GM12891 (cell line): ENCODE results near the gene CCBE1.

Experiments
- DNase-seq: peaks from one replicate; pipeline ENCODE4 v3.0.0; 2011; ENCODE audit warnings: low spot score; ENCODE audit not compliant: insufficient read length
- FAIRE-seq: peaks from 2 replicates; lab custom pipeline; 2011; peaks lifted over from hg19 to GRCh38; lab: Jason Lieb, UNC
- PAX5 ChIP-seq: IDR thresholded peaks from 2 replicates; pipeline ENCODE4 v1.6.1; 2011; ENCODE audit warnings: low read length, moderate library complexity, mild to moderate bottlenecking; ENCODE audit not compliant: insufficient read depth, severe bottlenecking
- POLR2A ChIP-seq: IDR thresholded peaks from 2 replicates; pipeline ENCODE4 v1.6.1; 2011; ENCODE audit warnings: low read depth, low read length, control low read depth
- POLR2AphosphoS5 ChIP-seq: IDR thresholded peaks from 2 replicates; pipeline ENCODE4 v1.6.1; 2011; ENCODE audit warnings: low read depth, low read length, control low read depth
- POU2F2 ChIP-seq: IDR thresholded peaks from 2 replicates; pipeline ENCODE4 v1.6.1; 2011; ENCODE audit warnings: low read depth, mild to moderate bottlenecking, control low read depth, low read length, moderate library complexity
- SPI1 ChIP-seq: IDR thresholded peaks from 2 replicates; pipeline ENCODE4 v1.6.1; 2011; ENCODE audit warnings: low read depth, low read length, control low read depth
- TAF1 ChIP-seq: IDR thresholded peaks from 2 replicates; pipeline ENCODE4 v1.6.1; 2011; ENCODE audit warnings: low read depth, low read length, control low read depth

CCBE1 gene

GRCh38 chr18:59579509-59579908 is 117.7 kb downstream of the CCBE1 start:
- DNase-seq: no peak
- no peak for FAIRE-seq
- no peak for TF ChIP-seq POLR2A
- no peak for TF ChIP-seq POU2F2
- no peak for TF ChIP-seq TAF1
- no peak for TF ChIP-seq POLR2AphosphoS5
- TF ChIP-seq PAX5: no peak
- TF ChIP-seq SPI1: no peak

GRCh38 chr18:59577386-59577655 is 119.9 kb downstream of the CCBE1 start:
- FAIRE-seq: no peak
- no peak for DNase-seq

GRCh38 chr18:59576541-59577385 is 120.5 kb downstream of the CCBE1 start:
- DNase-seq: no peak
- TF ChIP-seq POU2F2 (no peak), POLR2AphosphoS5 (no peak), TAF1 (no peak), SPI1 (no peak), POLR2A (no peak), PAX5 (no peak)
- no peak for FAIRE-seq

More at GRCh38 chr18:59577386-59577655, 119.9 kb downstream of the CCBE1 start:
- no peak for TF ChIP-seq PAX5
- no peak for TF ChIP-seq POU2F2
- no peak for TF ChIP-seq SPI1
- no peak for TF ChIP-seq POLR2AphosphoS5
- TF ChIP-seq POLR2A: no peak
- no peak for TF ChIP-seq TAF1

GRCh38 chr18:59575995-59576394 is 121.2 kb downstream of the CCBE1 start:
- no peak for FAIRE-seq
- no peak for DNase-seq
- TF ChIP-seq SPI1 (no peak), POLR2AphosphoS5 (no peak), POU2F2 (no peak), PAX5 (no peak), TAF1 (no peak), POLR2A (no peak)

- no peak for DNase-seq
- no peak for FAIRE-seq
- no peak for TF ChIP-seq TAF1
Measured at GRCh38 chr18:59573962-59574361, 123.3 kb downstream of the CCBE1 start.

GRCh38 chr18:59571902-59572301 is 125.3 kb downstream of the CCBE1 start:
- FAIRE-seq (no peak), DNase-seq (no peak)
- TF ChIP-seq POLR2A: no peak
- no peak for TF ChIP-seq POU2F2
- no peak for TF ChIP-seq POLR2AphosphoS5
- TF ChIP-seq TAF1: no peak
- no peak for TF ChIP-seq SPI1
- no peak for TF ChIP-seq PAX5

GRCh38 chr18:59570796-59571195 is 126.4 kb downstream of the CCBE1 start:
- no peak for DNase-seq
- no peak for FAIRE-seq
- TF ChIP-seq SPI1: no peak
- TF ChIP-seq PAX5: no peak
- no peak for TF ChIP-seq POU2F2
- no peak for TF ChIP-seq TAF1
- TF ChIP-seq POLR2AphosphoS5: no peak
- no peak for TF ChIP-seq POLR2A

- TF ChIP-seq POU2F2 (no peak), PAX5 (no peak), POLR2A (no peak), SPI1 (no peak), TAF1 (no peak), POLR2AphosphoS5 (no peak)
- FAIRE-seq (no peak), DNase-seq (no peak)
Measured at GRCh38 chr18:59570101-59570775, 127.0 kb downstream of the CCBE1 start.

- DNase-seq (no peak), FAIRE-seq (no peak)
- TF ChIP-seq POU2F2: no peak
- TF ChIP-seq POLR2AphosphoS5: no peak
- no peak for TF ChIP-seq POLR2A
- TF ChIP-seq SPI1: no peak
- TF ChIP-seq TAF1: no peak
- TF ChIP-seq PAX5: no peak
Measured at GRCh38 chr18:59569390-59569791, 127.8 kb downstream of the CCBE1 start.
